HG03066 (cell line): ENCODE data around the gene PADI6.

ENCODE experiments used
- ATAC-seq: cut with Tn5 transposase; IDR thresholded peaks from one replicate; pipeline ENCODE4 v1.9.1; 2021; ENCODE audit warnings: low read depth; ENCODE audit not compliant: unreplicated experiment

PADI6 gene

DNA sequence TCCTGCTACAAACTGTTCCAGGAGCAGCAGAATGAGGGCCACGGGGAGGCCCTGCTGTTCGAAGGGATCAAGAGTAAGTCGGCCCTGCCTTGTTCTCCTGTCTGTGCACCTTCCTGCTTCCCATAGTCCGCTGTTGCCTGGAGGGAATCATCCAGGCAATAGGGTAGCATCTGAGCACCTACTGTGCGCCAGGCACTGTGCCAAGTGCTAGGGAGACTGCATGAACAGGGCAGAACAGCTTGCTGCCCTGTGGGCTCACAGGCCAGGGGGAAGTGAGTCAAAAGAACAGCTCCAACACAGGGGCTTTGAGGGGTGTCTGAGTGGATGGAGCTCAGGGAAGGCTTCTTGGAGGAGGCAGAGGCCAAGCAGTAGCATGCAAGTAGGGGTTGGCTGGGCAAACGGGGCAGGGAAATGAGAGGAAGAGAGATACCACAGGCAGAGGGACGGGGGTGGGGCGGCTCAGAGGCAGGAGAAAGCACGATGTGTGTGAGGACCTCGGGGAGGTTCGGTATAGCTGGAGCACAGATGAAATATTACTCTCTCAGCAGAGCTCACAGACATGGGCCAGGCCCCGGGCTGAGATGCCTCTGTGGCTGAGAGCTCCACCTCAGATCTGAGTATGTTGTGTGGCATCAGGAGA lies 15.5 kb upstream of the PADI6 start:
- ATAC-seq, result no peak

DNA sequence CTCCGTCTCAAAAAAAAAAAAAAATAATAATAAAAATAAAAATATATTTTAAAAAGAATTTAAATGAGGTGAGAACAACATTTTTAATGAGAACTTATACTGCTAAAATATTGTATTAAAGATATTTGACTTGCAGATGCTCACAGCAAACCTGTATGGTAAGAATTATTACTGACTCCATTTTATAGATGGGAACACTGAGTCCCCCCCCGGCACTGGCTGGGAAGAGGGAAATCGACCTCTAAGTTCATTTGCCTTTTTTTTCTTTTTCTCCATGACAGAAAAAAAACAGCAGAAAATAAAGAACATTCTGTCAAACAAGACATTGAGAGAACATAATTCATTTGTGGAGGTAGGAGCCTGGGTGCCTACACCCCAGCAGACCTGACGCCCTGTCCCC lies 13.4 kb upstream of the PADI6 start:
- no peak for ATAC-seq

DNA sequence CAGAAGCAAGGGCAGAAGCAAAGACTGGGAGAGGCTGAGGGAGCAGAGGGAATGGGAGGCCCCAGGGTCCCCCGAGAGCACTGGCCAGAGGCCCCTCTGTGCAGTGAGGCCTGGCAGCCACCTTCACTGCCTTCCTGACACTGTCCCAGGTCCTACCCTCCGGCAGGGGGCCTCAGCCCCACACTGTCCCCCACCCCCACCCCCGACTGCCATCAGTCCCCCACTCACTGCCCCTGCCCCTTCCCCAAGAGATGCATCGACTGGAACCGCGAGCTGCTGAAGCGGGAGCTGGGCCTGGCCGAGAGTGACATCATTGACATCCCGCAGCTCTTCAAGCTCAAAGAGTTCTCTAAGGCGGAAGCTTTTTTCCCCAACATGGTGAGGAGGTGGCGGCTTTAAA lies 13.0 kb upstream of the PADI6 start:
- ATAC-seq, result no peak

- ATAC-seq, result no peak
Measured at GRCh38 chr1:17359808-17360207, 12.2 kb upstream of the PADI6 start.

GRCh38 chr1:17360272-17360956 lies 11.6 kb upstream of the PADI6 start:
- no peak for ATAC-seq

GRCh38 chr1:17361687-17362086 lies 10.3 kb upstream of the PADI6 start:
- no peak for ATAC-seq

GRCh38 chr1:17363351-17363750 lies 8.6 kb upstream of the PADI6 start:
- ATAC-seq, result no peak

DNA sequence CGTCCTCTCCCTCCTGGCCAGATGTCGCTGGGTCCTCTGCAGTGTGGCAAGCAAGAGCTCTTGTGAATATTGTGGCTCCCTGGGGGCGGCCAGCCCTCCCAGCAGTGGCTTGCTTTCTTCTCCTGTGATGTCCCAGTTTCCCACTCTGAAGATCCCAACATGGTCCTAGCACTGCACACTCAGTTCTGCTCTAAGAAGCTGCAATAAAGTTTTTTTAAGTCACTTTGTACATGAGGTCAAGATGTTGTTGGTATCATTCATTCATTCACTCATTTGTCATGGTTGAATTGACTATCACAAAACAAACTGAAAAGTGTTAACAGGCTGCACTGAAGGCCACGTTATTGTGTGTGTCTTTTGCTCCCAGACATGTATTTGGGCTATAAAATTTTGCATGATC lies 8.2 kb upstream of the PADI6 start:
- ATAC-seq, result no peak

GRCh38 chr1:17365293-17365692 lies 6.7 kb upstream of the PADI6 start:
- ATAC-seq, result no peak

DNA sequence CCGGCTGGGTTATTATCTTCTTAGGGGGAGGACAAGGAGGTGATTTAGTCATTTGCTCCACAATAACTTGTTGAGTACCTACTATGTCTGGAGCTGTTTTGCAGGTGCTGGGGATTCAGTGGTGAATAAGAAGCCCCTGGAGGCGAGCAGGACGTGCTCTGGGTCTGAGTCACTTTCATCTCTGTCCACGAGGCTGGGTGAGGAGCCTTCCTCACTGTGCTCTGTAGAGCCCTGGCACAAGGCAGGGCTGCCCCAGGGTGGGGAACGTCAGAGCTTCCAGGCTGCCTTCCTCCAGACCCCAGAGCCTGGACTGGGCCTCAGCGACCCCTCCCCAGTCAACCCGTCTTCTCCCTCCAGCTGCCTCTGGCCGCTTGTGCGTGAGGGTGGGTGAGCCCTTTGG lies 2.5 kb upstream of the PADI6 start:
- ATAC-seq, result no peak

DNA sequence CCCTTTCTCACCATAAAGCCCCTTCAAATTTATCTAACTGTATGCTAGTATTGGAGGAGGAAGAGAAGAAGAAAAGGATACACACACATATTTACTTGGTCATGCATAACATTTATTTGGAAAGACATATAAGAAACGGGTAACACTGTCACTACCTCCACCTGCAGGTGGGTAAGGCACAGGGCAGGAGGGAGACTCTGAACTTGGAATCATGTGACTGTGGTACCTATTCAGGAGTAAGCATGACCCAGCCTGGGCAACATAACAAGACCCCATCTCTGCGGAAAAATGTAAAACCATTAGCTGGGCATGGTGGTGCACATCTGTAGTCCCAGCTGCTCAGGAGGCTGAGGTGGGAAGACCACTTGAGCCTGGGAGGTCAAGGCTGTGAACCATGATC lies 1.4 kb upstream of the PADI6 start:
- ATAC-seq, result no peak

DNA sequence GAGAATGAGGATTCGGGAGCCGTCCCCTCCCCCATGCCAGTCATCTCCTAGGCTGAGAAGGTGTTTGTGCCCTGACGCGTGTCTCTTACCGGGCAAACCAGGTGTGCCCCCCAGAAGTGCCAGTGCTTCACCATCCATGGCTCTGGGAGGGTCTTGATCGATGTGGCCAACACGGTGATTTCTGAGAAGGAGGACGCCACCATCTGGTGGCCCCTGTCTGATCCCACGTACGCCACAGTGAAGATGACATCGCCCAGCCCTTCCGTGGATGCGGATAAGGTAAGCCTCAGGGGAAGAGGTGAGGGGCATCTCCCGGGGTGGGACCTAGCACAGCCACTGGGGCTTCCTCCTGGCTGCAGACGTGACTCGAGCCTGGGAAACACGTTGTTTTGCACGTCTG lies 959 bp downstream of the PADI6 start:
- ATAC-seq, result no peak

GRCh38 chr1:17375651-17376050 lies 3.7 kb downstream of the PADI6 start:
- no peak for ATAC-seq

GRCh38 chr1:17377325-17377953 lies 5.4 kb downstream of the PADI6 start:
- ATAC-seq, result no peak

GRCh38 chr1:17381161-17381560 lies 9.2 kb downstream of the PADI6 start:
- ATAC-seq, result no peak

GRCh38 chr1:17392199-17392740 lies 20.3 kb downstream of the PADI6 start:
- no peak for ATAC-seq

DNA sequence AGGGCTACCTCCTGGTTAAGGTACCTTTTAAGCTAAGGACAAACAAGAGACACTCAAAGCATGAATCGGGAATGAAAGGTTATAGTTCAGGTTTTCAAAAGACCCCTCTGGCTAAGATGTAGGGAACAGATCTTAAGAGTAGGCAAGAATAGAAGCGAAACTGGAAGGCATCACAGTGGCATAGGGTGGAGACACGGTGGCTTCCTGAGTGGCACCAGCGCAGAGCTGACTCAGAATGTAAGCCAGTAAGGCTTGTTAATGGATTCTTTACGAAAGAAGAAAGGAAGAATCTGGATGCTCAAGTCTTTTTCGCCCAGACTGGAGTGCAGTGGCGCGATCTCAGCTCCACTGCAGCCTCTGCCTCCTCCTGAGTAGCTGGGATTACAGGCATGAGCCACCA lies 21.2 kb downstream of the PADI6 start:
- no peak for ATAC-seq

DNA sequence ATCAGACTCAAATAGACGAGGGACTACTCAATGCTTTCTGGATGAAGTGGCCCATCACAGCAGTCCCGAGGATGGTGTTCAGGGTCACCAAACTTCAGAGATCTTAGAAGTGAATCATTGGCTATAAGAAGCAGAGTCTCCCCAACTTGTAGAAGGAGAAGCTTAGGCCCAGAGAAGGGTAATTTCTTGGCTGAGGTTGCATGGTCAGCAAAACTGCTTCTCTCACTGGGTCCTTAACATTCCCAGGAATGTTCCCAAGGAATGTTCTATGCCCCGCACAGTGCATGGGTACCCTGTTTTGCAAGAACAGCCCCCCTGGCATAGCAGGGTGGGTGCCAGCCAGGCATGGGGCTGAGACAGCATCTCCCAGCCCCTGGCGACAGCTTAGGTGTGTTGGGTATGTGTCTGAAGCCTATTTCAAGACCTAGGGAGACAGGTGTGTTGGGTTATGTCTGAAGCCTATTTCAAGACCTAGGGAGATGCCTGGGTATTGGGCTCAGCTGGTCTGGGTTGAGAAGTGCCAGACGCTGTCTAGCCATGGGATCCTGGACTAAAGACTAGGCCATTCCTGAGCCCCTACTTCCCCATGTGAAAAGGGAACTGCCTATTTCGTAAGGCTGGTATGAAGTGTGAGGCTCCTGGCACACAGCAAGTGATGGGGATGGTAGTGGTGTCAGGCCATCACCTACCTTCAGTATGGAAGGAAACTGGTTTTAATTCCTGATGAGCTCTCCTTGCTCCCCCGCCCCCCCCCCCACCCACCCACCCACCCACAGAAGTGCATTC lies 26.1 kb downstream of the PADI6 start:
- no peak for ATAC-seq

DNA sequence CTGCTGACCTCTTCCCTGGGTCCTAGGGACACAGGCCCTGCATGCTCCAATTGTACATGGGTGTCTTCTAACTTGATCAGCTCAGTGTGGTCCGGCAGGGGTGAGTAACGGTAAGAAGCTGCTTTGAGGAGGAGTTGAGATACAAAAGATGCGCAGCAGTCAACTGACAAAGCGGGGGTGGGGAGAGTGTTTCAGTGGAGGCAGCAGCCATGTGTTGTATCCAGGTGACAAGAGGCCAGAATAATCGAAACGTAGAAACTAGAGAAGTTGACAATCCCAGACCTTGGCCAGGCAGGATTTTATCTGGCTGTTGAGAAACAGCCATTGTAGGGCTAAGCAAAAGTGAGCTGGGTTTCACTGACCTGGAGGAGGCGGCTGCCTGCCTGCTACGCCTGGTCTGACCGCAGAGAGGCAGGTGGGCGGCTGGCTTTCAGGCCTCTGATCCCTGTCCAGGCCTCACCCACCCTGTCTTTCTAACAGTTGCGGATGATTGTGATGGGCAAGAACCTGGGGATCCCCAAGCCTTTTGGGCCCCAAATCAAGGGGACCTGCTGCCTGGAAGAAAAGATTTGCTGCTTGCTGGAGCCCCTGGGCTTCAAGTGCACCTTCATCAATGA lies 28.8 kb downstream of the PADI6 start:
- no peak for ATAC-seq

DNA sequence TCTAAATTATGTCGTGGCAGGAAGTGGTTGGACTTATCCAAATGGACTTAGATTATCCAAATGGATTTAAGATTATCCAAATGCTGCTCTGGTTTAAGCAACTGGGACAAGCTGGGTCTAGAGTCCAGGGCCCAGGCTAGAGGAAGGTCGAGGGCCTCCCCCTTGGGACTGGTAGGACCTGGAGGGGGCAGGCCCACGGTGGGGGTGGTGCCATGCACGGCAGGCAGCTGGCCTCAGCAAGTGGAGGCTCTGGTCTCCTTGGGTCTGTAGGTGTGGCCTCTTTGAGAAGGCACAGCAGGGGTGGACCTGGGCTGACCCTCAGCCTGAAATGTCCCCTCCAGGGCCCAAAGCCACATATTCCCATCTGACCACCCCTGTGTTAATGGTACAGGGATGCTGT lies 29.8 kb downstream of the PADI6 start:
- ATAC-seq, result no peak

DNA sequence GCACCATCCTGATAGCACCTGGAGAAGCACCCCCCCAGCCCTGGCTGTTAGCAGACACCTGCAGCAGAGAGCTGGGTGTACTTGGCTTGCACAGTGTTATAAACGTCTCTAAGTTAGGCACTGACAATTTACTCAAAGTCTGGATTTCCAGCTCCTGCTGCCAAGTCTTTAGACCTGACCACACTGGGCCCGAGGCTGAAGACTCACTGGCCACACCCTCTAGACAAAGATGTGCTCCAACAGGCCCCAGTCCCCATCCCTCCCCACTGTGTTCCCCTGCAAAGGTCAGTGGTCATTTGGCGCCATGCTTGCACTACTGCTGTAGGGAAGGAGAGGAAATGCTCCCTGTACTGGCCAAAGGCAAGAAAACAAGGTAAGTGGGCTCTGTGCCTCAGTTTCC lies 31.1 kb downstream of the PADI6 start:
- no peak for ATAC-seq
